NT2/D1 (cell line): ENCODE data around the gene UBE2K.

Experiments used
- SUZ12 ChIP-seq: IDR thresholded peaks from 2 replicates; pipeline ENCODE4 v1.6.1; 2011; ENCODE audit not compliant: insufficient read length, insufficient read depth; ENCODE audit errors: extremely low read depth
- YY1 ChIP-seq: IDR thresholded peaks from 2 replicates; pipeline ENCODE4 v1.6.1; 2011; ENCODE audit not compliant: insufficient read length, insufficient read depth
- ZNF274 ChIP-seq: IDR thresholded peaks from 2 replicates; pipeline ENCODE4 v1.6.1; 2011; ENCODE audit warnings: mild to moderate bottlenecking, low read depth, low read length

GRCh38 chr4:39699687-39700409 lies 1.9 kb downstream of the UBE2K start:
- TF ChIP-seq SUZ12 (no peak), ZNF274 (no peak), YY1 (no peak)
